GM04504 (cell line): Measurements from ENCODE around the gene INO80C.
A peak's percentile ranks its signal among the peaks of the same experiment; 100 is the strongest.
"Not testable (repeated sequence)": the region's sequence is repeated elsewhere in the genome, so short reads cannot be mapped to it uniquely, and the experiment has no call there.

Experiments used
- DNase-seq: peaks from one replicate; pipeline ENCODE4 v3.0.0-alpha.2; 2012; ENCODE audit warnings: low read depth

The INO80C gene

DNA sequence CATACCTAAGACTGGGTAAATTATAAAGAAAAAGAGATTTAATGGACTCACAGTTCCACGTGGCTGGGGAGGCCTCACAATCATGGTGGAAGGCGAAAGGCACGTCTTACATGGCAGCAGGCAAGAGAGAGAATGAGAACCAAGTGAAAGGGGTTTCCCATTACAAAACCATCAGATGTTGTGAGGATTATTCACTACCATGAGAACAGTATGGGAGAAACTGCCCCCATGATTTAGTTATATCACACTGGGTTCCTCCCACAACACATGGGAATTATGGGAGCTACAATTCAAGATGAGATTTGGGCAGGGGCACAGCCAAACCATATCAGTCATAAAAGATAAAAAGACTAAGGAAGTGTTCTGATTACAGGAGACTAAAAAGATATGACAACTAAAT is 8.5 kb downstream of the INO80C start:
- DNase-seq, result not testable (repeated sequence)

DNA sequence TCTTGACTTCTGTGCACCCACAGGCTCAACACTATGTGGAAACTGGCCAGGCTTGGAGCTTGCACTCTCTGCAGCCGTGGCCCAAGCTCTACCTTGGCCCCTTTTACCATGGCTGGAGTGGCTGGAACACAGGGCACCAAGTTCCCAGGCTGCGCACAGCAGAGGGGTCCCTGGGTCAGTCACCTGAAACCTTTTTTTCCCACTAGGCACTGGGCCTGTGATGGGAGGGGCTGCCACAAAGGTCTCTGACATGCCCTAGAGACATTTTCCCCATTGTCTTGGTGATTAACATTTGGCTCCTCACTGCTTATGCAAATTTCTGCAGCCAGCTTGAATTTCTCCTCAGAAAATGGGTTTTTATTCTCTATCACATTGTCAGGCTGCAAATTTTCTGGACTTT is 9.4 kb downstream of the INO80C start:
- not testable (repeated sequence) for DNase-seq

DNA sequence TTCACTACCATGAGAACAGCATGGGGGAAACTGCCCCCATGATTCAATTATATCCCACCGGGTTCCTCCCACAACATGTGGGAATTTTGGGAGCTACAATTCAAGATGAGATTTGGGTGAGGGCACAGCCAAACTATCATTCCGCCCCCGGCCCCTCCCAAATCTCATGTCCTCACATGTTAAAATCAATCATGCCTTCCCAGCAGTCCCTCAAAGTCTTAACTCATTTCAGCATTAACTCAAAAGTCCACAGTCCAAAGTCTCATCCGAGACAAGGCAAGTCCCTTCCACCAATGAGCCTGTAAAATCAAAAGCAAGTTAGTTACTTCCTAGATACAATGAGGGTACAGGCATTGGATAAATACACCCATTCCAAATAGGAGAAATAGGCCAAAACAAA is 10.2 kb downstream of the INO80C start:
- not testable (repeated sequence) for DNase-seq

DNA sequence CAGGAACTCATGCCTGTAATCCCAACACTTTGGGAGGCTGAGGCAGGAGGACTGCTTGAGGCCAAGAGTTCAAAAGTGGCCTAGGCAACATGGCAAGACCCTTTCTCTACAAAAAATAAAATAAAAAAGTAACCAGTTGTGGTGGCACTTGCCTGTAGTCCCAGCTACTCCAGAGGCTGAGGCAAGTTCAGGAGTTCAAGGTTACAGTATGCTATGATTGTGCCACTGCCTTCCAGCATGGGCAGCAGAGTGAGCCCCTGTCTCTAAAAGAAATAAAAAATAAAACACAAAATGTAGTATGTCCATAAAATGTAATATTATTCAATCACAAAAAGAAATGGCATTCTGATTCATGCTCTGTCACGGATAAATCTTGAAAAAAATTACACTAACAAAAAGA is 11.9 kb downstream of the INO80C start:
- no peak for DNase-seq

DNA sequence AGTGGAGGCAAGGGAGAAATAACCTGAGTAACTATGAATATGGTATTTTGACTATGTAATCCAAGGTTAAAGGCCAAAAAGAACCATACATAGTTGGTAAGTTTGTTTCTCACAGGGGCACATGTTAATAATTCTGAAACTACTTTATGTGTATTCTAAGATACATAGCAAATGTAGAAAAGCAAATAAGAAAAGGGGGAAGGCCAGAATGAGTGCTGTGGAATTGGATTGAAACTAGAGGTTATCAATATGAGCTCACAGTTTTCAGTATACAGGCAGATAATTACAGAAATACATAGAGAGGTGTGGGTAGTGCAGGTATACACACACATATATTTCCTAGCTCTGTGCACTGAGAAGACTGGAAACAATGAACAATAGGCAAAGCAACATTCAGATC is 13.7 kb downstream of the INO80C start:
- DNase-seq, result no peak

DNA sequence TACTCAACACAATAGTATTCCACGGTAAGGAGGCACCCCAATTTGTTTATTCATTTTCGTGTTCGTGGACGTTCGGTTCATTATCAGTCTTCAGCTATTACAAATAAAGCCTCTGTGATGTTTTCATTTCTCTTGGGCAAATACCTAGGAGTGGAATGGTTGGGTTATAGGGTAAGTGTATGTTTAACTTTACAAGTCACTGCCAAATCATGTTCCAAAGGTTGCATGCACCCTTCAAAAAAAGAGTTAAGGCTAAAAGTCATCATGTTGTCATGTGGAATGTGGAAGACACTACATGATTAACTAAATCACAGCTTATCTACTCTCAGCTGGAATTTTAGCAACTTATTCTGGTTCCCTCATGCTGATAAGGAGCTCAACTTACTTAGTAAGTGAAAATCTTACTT is 15.8 kb downstream of the INO80C start:
- DNase-seq, result no peak

DNA sequence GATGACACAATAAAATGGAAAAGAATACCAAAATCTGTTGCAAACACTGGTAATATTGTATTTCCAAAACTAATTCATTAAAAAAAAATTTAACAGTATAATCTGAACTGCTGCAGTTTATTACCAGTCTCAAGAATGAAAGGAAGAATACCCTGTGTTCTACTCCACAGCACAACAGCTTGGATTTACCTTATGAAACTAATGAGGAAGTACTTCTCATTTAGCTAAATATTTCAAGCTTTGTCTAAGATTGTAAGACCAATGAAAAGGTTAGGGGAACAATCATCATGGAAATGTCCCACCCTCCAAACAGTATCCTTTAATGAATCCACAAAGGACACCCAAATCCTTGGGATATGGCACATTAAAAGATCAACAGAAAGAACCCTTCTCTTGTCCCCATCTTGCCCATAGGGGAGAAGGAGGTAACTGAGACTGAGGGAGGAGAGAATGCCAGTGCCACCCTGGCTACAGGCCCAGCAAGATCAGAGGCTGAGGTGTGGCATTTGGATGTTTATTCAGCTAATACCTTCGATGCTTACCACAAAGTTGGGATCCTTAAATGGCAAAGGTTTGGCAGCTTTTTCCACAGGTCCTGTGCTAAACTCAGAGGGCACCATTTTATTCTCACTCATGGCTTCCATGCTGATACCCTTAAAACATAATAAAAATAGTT is 17.7 kb downstream of the INO80C start:
- DNase-seq, result no peak

DNA sequence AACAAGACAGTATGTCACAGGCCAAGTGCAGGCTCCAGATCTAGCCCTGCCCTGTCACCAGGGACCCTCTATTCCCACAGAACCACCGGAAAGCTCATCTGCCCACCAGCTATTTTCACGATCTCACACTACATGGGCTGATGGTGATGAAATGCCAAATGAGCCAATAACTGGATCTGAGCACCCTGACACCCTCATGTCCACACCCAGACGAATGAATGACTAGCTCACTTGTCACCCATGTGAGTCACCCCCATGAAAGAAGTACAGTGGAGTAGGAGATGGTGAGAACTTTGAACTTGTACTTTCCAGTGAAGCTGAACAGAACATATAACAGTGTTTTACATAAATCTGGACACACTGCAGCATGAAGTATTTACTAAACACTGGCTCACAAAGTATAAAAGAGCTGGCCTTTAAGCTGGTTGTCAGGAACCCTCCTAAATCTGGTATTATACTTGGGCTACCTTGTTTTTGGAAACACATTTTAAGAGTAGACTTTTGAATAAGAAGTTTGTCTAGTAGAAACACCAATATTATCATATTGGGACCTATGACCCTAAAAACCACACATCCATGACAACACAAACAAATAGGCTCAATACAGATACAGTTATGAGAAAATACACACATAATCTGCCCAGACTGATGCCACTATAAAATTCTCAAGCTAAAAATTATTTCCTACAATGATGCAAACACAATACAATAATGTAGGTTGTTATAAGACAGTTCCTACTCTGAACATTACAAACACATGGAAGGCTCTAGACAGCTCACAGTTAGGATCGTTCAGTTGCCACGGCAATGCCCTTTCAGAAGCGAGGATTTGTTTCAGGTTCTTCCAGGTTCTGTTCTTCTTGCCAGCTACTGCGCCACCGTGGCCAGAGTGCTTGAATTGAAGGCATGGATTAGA is 19.0 kb downstream of the INO80C start:
- DNase-seq, result peak; percentile 52

DNA sequence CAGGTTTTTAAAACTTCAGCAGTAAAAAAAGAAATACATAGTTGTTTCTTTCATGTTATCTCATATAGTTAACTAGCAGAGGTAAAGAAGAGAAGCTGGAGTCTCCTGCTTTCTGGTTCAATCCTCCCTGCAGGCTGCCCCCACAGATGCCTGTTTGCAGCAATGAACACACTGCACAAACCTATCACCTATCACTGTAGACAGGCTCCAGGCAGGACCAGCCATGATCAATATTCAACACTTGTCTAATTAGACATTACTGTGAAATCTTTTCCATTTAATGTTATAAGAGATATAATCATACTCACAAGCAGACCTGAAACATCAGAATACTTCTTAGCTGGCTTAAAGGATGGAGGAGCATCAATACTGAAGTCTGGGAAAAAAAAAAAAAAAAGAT is 19.8 kb downstream of the INO80C start:
- DNase-seq, result no peak

DNA sequence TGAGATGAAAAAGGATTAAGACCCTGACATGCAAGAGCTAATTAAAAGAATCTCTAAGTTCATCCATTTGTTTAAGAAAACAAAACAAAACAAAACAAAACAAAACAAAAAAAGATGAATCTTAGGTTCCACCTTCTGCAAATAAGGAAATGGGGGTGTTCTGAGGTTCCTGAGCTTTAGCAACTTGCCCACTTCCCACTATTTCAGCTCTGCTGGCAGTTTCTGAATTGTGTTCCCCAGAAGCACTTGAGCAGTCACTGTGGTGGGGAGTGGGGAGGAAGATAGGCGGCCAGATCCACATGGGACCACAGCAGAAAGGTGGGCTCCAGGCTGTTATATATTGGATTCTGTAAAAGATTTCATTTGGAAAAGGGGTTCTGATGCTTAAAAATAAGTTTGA is 20.3 kb downstream of the INO80C start:
- no peak for DNase-seq

DNA sequence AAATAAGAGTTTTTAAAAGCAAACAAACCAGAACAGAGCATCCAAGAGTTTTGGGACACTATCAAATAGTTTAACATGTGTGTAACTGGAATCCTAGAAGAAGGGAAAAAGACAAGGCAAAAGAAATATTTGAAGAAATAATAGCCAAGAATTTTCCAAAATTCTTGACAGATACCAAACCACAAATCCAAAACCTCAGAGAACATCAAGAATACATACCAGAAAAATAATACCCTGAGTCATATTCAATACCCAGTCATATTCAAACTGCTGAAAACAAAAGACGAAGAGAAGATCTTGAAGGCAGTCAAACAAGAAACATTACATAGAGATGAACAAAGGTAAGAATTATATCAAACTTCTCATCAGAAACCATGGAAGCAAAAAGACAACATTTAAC is 22.9 kb downstream of the INO80C start:
- no peak for DNase-seq

DNA sequence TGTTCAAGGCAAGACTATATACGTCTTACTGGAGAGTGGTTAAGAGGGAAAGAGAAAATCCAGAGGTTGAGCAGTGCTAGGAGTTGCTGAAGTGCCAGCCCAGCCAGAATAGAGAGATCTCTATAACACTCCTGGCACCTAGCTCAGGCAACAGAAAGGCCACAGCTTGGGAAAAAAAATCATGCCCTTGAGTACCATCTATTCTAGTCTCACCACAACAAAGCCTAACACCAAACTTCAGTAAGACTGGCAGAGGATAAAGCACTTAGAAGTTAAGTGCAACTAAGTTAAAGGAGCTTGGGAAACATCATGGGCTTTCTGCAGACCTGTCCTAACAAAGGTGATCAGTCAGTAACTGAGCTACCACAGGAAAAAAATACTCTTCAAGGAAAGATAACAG is 24.2 kb downstream of the INO80C start:
- no peak for DNase-seq

DNA sequence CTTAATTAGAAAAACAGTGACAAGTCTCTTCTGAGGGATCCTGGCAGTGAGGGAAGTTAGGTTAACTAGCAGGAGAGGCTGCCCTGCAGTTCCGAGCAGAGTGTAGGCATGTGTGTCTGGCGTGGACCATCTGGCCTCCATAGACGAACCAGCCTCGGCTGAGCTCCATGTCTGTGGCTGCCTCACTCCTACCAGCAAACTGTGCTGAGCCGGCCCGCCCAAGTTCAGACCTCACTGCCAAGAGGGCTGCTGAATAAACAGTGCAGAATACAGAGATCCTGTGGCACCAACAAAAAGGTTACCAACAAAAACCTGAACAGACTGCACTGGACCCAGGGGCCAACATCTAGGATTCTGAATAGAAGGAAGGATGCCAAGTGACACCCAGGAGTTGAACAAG is 27.3 kb downstream of the INO80C start:
- no peak for DNase-seq

DNA sequence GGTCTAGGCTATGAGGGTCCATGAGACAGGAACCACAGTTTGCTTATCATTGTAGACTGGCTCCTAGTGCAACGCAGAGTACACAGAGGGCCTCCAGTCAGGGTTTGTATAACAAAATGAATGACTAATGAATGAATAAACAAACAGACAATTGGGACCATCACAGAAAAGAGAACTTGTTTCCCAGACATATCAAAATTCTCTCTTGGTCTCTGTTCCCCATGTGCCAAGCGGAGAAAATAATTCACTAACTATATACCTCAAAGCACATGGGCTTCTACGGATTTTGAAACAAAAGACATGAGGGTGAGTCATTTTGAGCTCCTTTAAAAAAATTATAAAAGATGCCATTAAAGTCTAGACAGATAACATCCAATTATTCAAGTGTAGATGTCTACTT is 28.0 kb downstream of the INO80C start:
- DNase-seq, result no peak

DNA sequence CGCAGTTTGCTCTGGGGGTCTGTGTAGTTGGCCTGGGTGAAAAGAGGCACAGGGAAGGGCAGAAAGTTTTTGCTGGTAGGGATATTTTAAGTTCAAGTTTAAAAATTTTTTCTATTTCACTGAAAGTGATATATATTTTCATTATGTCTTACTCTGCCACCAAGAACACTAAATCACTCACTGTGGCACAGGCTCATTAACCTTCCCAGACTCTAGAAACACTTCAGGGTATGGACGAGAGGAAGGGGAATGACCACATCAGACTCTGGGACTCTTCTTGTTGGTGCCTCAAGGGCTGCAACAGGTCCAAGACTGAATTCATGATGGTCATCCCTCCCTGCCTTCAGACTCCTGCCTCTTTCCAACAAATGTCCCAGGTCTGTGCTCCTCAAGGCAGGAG is 29.0 kb downstream of the INO80C start:
- DNase-seq, result no peak

DNA sequence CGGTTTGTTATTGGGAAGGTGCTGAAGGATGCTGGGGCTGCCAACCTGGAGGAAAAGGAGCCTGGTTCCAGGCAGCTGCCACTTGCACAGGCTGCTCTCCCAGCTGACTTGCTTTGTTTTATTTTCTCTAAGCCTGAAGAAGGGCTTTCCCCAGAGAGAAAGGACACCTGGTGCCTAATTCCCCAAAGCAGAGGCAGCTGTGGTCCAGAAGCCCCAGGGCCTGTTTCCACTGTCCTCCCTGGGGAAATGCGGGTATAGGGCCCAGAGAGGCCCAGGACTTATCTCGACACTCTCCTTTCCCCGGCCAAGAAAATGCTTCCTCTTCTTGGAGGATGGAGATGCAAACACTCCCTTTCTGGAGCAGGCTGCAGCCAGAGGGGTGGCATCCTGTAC is 30.1 kb downstream of the INO80C start:
- DNase-seq, result no peak

DNA sequence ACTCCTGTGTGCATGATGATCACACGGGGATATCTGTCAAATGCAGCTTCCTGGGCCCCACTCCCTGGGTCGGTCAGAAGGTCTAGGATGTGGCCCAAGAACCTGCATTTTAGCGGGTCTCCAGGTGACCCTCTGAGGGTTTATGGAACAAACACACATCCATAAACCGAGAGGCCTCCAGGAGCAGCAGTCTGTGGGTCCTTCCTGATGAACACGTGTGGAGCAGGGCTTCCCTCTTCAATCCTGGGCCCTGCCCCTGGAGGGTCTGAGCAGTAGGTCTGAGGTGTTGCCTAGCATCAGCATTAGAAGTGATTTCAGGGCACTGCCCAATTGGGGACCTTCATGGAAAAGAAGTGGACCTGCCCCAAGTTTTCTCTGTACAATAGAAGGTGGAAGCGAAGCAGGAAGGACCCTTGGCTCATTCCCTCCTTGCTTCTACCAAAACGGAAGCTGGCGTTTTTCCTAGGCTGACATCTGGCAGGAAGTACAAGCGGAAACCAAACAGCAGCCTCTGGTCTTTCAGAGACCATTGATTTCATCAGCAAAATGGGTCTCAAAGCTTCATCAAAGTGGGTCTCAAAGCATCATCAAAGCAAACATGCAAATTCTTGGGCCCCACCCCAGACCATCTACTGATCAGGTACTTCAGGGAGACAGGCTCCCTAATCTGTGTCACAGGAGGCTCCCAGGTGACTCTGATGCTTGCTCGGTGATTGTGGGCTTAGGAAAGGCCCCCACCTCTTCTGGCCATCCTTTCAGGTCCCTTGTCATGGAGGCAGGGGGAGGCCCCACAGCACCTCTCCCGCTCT is 30.7 kb downstream of the INO80C start:
- DNase-seq, result no peak

DNA sequence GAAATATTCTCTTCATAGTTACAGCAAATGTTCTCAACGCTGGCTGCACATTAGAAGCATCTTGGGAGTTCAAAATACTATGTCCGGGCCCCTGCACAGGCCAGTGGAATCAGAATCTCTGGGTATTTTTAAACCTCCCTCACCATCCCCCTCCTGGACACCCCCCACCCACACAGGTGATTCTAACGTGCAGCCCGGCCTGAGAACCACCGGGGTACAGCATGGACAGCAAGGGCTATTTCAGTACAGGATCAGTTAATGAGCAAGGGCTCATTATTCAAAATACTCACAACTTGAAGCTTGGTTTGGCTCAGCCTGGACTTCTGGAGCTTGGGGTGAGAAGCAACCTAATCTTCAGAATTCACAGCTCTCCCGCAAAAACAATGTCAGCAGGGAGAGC is 31.4 kb downstream of the INO80C start:
- DNase-seq, result no peak

DNA sequence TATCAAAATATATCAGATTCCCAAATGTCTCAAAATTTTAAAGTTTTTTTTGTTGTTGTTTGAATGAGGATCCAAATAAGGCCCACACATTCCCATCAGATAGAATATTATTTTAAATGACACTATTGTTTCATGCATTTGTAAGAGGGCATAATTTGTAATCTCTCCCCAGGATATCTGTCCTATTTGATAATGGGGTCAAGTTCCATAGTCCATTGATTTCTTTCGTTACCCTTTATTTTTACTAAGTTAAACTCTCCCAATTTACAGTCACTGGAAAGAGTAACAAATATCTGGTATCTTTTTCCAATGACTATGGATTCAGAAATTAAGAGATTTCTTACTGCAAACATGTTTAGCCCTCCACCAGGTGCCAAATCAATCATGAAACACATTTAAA is 32.4 kb downstream of the INO80C start:
- no peak for DNase-seq

DNA sequence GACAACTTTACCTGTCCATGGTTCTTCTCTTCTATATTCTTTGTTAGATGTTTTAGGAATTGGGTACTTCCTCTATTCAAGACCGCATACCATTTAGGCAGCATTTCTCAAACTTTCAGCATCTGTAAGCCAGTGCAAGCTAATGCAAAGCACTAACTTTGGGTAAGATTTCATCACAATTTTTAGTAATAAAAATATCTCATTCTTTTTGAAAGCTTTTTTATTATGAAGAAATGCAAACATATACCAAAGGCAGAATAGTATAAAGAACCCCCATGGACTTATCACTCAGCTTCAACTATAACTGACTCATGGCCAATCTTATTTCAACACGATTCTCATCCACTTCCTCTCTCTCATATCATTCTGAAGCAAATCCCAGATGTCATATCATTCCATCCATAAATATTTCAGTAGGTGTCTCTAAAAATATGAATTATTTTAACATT is 32.9 kb downstream of the INO80C start:
- no peak for DNase-seq

DNA sequence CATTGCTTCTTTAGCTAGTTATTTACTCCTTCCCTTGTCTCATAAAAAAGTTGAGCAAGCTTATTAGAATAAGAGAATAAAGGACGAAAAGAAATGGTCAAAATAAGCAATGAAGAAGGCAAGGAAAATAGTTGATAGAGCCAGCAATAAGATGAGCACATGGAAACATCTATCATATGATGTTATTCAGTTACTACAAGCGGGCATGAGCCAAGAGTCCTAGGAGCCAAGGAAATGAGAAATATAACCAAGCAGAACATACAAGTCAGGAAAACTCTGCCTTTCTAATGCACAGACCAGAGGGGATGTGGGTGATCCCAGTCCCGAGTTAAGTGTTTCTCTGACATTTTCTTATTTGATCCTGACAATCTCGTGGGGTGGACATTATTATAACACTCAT is 33.9 kb downstream of the INO80C start:
- DNase-seq, result no peak

DNA sequence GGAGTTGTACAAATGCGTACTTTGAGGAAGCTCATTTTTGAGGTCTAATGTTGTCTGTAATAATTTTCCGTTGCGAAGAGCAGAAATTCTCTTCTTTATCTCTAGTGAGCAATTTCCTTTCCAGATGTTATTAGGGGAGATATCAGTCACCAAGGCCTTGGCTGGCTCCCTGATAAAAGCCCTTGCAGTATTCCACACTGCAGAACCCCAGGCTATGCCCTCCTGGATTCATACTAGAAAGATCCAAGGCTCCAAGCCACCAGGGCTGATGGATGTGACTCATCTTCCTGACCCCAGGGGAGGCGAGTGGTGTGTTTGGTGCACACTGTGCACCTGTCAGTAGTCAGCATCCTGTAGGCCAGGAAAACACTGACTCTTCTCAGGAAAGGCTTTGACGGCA is 34.7 kb downstream of the INO80C start:
- DNase-seq, result no peak

DNA sequence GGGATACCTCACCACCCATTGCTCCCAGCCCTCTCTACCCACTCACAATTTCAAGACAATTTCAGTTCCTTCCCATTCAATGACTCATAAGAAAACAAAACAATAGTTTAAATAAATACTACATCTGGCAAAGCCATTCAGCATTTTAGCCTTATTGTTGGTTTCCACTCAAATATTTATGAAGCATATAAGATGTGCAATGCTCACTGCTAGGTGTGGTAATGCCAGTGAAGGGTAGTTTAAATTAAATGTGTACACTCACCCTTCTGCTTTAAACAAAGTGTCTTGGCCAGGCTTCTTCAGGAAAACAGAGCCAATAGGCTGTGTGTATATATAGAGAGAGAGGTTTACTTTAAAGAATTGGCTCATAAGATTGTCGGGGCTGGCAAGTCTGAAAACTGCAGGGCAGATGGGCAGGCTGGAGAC is 37.0 kb downstream of the INO80C start:
- DNase-seq, result no peak
